Measurements from ENCODE around the gene MICU2.

DNA sequence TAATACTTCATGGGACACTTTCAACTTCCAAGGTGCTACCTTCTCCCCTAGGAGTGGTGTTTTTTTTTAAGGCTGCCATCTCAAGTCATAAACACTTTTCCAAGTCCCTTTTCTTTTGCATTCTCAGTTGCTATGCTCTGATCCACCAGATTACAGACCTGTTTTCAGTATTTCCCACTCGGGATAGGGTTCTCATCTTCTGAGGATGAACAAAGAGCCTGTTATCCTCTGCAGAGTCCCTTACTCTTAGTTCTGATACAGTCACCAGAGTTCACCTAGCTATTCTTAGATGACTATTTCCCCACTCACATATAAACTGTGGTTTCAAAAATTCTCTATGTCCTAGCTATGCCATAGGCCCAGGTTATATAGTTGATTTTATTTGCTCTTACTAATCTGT lies 160.8 kb downstream of the MICU2 start:
- TF ChIP-seq, protein P1, sequence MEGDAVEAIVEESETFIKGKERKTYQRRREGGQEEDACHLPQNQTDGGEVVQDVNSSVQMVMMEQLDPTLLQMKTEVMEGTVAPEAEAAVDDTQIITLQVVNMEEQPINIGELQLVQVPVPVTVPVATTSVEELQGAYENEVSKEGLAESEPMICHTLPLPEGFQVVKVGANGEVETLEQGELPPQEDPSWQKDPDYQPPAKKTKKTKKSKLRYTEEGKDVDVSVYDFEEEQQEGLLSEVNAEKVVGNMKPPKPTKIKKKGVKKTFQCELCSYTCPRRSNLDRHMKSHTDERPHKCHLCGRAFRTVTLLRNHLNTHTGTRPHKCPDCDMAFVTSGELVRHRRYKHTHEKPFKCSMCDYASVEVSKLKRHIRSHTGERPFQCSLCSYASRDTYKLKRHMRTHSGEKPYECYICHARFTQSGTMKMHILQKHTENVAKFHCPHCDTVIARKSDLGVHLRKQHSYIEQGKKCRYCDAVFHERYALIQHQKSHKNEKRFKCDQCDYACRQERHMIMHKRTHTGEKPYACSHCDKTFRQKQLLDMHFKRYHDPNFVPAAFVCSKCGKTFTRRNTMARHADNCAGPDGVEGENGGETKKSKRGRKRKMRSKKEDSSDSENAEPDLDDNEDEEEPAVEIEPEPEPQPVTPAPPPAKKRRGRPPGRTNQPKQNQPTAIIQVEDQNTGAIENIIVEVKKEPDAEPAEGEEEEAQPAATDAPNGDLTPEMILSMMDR (IDR thresholded peaks at IDR 0.05) = no peak
- TF ChIP-seq POLR2A (IDR thresholded peaks at IDR 0.05; ENCODE audit: low read depth) (no peak), EP300 (IDR thresholded peaks at IDR 0.05) (no peak), POLR2AphosphoS5 (IDR thresholded peaks at IDR 0.05) (no peak)
